OCI-LY7 (cell line): Measurements from ENCODE around the gene GAGE1.
"Not testable (repeated sequence)": the region's sequence is repeated elsewhere in the genome, so short reads cannot be mapped to it uniquely, and the experiment has no call there.

ENCODE experiments used
- CTCF ChIP-seq: fragments of 200-600 bp; sonication (generic); conservative IDR thresholded peaks from 2 replicates; pipeline ENCODE4 v1.5.1; 2014; ENCODE audit warnings: mild to moderate bottlenecking, antibody characterized with exemption, low read length, moderate library complexity, mixed read lengths
- EZH2phosphoT487 ChIP-seq: fragments of 200-600 bp; sonication (generic); IDR thresholded peaks from 2 replicates; pipeline ENCODE4 v1.6.1; 2018; ENCODE audit warnings: low read depth, borderline replicate concordance, mild to moderate bottlenecking, mixed run types, antibody characterized with exemption, low read length, moderate library complexity, mixed read lengths

- not testable (repeated sequence) for TF ChIP-seq CTCF, EZH2phosphoT487
Observed at GRCh38 chrX:49569152-49569551, 29.7 kb upstream of the GAGE1 start.
